Esophagus squamous epithelium (tissue), 4 donors: ENCODE measurements around the gene SLC9A8.

Experiments
- POLR2A ChIP-seq, 4 donors: fragments of 450-650 bp; IDR thresholded peaks; one replicate each; pipeline ENCODE4 v1.6.1; 2017; ENCODE audit warnings: antibody characterized with exemption in 4 of 4, mild to moderate bottlenecking in 4 of 4, moderate library complexity in 3 of 4
- TF ChIP-seq, protein P1 (sequence below), 6 experiments: fragments of 450-650 bp in 4 of 6; fragments of 200-600 bp in 2 of 6; sonication (generic) in 2 of 6; IDR thresholded peaks; one replicate each; pipeline ENCODE4 v1.5.1; 2016 to 2019; ENCODE audit warnings: antibody characterized with exemption in 6 of 6, mild to moderate bottlenecking in 4 of 6, moderate library complexity in 4 of 6

DNA sequence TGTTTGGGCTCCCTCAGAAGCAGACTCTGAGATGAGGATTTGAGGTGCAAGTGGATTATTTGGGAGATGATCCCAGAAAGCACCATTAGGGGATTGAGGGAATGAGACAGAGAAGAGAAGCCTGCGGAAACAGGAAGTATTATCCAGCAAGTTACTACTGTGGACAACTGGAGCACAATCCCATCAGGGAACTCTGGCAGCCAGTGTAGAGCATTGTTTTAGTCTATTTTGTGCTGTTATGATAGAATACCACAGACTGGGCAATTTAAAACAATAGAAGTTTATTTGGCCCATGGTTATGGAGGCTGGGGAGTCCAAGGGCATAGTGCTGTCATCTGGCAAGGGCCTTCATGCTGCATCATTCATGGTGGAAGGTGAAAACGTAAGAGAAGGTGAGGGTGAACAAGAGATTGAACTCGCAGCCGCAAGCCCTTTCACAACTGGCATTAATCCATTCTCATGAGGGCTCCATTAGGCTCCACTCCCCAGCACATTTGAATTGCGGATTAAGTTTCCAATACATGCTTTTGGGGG, 43.5 kb upstream of the SLC9A8 start:
- TF ChIP-seq, protein P1, sequence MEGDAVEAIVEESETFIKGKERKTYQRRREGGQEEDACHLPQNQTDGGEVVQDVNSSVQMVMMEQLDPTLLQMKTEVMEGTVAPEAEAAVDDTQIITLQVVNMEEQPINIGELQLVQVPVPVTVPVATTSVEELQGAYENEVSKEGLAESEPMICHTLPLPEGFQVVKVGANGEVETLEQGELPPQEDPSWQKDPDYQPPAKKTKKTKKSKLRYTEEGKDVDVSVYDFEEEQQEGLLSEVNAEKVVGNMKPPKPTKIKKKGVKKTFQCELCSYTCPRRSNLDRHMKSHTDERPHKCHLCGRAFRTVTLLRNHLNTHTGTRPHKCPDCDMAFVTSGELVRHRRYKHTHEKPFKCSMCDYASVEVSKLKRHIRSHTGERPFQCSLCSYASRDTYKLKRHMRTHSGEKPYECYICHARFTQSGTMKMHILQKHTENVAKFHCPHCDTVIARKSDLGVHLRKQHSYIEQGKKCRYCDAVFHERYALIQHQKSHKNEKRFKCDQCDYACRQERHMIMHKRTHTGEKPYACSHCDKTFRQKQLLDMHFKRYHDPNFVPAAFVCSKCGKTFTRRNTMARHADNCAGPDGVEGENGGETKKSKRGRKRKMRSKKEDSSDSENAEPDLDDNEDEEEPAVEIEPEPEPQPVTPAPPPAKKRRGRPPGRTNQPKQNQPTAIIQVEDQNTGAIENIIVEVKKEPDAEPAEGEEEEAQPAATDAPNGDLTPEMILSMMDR (IDR thresholded peaks at IDR 0.05) = no peak
- TF ChIP-seq POLR2A (IDR thresholded peaks at IDR 0.05) = no peak
